HepG2 (cell line): ENCODE measurements around the gene FOXJ2.
"Not testable (repeated sequence)": the region's sequence is repeated elsewhere in the genome, so short reads cannot be mapped to it uniquely, and the experiment has no call there.

Experiments used
- JUN ChIP-seq: sonication (generic); formaldehyde crosslinking; IDR thresholded peaks from 2 replicates; pipeline ENCODE4 v1.4.0; 2020; ENCODE audit warnings: mild to moderate bottlenecking, missing genetic modification reagents
- KAT7 ChIP-seq: IDR thresholded peaks from 2 replicates; pipeline ENCODE4 v1.6.1; 2018; ENCODE audit warnings: borderline replicate concordance, missing compliant biosample characterization
- SMC3 ChIP-seq: IDR thresholded peaks from 2 replicates; pipeline ENCODE4 v1.6.1; 2011; ENCODE audit warnings: low read length, improper control_type of control experiment
- TARDBP ChIP-seq: sonication (generic); formaldehyde crosslinking; IDR thresholded peaks from 2 replicates; pipeline ENCODE4 v1.8.0; 2022; ENCODE audit warnings: mild to moderate bottlenecking, missing genetic modification reagents
- TBX3 ChIP-seq: fragments of 450-650 bp; IDR thresholded peaks from 2 replicates; pipeline ENCODE4 v1.6.1; 2017; ENCODE audit warnings: antibody characterized with exemption, mild to moderate bottlenecking, inconsistent platforms, borderline replicate concordance
- TCF7L2 ChIP-seq: IDR thresholded peaks from 2 replicates; pipeline ENCODE4 v1.6.1; 2011; ENCODE audit warnings: mild to moderate bottlenecking, low read depth, low read length, moderate library complexity
- ZBTB43 ChIP-seq: sonication (generic); formaldehyde crosslinking; conservative IDR thresholded peaks from 2 replicates; pipeline ENCODE4 v1.4.0; 2020; ENCODE audit warnings: missing genetic modification reagents
- ZNF580 ChIP-seq: IDR thresholded peaks from 2 replicates; pipeline ENCODE4 v1.6.1; 2016; ENCODE audit warnings: low read depth, borderline replicate concordance
- ZNF710 ChIP-seq: sonication (generic); formaldehyde crosslinking; IDR thresholded peaks from 2 replicates; pipeline ENCODE4 v1.5.0; 2020; ENCODE audit warnings: mild to moderate bottlenecking, missing genetic modification reagents, borderline replicate concordance

GRCh38 chr12:7983019-7983418, 49.5 kb upstream of the FOXJ2 start:
- not testable (repeated sequence) for TF ChIP-seq ZNF710; ZBTB43; TARDBP (CRISPR knock-in tag); TBX3; SMC3; ZNF580; JUN; KAT7 (CRISPR knock-in tag); TCF7L2
